ENCODE results near the gene RPLP1. TPM values are rescaled to one million over a fixed set of nuclear protein-coding genes. Genes with fewer than 3 reads are reported as not detected.
A peak's percentile ranks its signal among the peaks of the same experiment; 100 is the strongest.

Gene RPLP1
- polyA plus RNA-seq, 1 of the 3 experiments (the other 2 are of a cell fraction) = 1,792 TPM

DNA sequence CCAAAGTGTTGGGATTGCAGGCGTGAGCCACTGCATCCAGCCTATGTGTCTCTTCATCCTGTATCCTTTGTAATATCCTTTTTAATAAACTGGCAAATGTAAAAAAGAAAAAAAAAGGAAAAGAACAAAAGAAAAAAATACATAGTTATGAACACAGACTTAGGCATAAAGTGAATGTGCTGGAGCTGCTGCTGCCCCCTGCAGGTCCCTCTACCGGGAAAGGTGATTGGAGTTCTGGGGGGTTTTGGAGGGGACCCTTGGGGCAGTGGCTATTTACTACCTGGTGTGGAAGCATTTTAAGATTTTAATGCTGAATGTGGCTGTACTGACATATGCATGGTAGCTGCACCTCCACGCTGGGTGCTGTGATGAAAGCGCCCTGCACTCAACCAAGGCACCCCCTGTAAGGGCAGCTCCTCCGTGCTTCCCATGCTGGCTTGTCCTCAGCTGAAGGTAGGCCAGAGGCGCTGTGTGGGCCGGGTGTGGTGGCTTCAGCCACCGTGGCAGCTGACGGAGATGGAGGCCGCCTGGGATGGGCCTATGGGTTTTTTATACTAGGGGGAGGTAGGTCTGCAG, 49.9 kb downstream of the RPLP1 start:
- H3K4me3 ChIP-seq (ENCODE audit: low read depth in 2 of 2, low read length in 1 of 2) = no peak overlapping the region
- no peak overlapping the region for H3K27ac ChIP-seq (ENCODE audit: low read depth in 2 of 2, low read length in 1 of 2)
- H3K36me3 ChIP-seq (replicated peaks in 1 of 2; ENCODE audit: control insufficient read depth in 1 of 2, insufficient read depth in 2 of 2, low read length in 1 of 2) = no peaks in the 10 kb centered on the region
- no peaks in the 10 kb centered on the region for H4K20me1 ChIP-seq (ENCODE audit: insufficient read depth)
- WGBS (ENCODE audit: low lambda C conversion rate) = 83% methylated on average over 10 of the region's 10 CpGs
- POLR2A ChIA-PET = no interaction called here
- peaks cover 0 to 4% of the 10 kb centered on the region in 2 experiments; a peak in 1 of 4 replicates for H3K4me1 ChIP-seq (ENCODE audit: control insufficient read depth in 1 of 2, insufficient read depth in 2 of 2, low read depth in 1 of 2, low read length in 1 of 2)
- no peaks in the 10 kb centered on the region for H3K9me3 ChIP-seq
- no peaks in the 10 kb centered on the region for H3F3A ChIP-seq (replicated peaks; ENCODE audit: insufficient read depth)
- H3K9ac ChIP-seq = no peak overlapping the region
- no peaks in the 10 kb centered on the region for H3K9me2 ChIP-seq
- CTCF ChIA-PET = interaction anchor here (0.6 to 9.3 kb wide), 7 partner anchors 11 to 733 kb away, joined by 3 to 81 read pairs (median 3); no protein-coding TSS in a partner anchor
- H3K79me2 ChIP-seq (ENCODE audit: insufficient read depth) = no peaks in the 10 kb centered on the region
- H2AFZ ChIP-seq (ENCODE audit: low read depth) = no peak overlapping the region
- TF ChIP-seq CTCF (IDR thresholded peaks at IDR 0.05) = peak; percentile 33
- no peak for TF ChIP-seq NRF1 (IDR thresholded peaks at IDR 0.05; ENCODE audit: low read depth, low read length)
- no peak for DNase-seq
- H3K27me3 ChIP-seq (ENCODE audit: insufficient read depth) = no peaks in the 10 kb centered on the region
- H3K4me2 ChIP-seq = no peak overlapping the region

- DNase-seq = no peak
- 45% methylated on average over 3 of the region's 3 CpGs for WGBS (ENCODE audit: low lambda C conversion rate)
- no peak for TF ChIP-seq IRF3 (IDR thresholded peaks at IDR 0.05; ENCODE audit: low read depth, low read length)
- TF ChIP-seq ELF1 (IDR thresholded peaks at IDR 0.05) = no peak
- TF ChIP-seq SMC3 (IDR thresholded peaks at IDR 0.05; ENCODE audit: low read depth, low read length) = no peak
- no peak for TF ChIP-seq CHD2 (IDR thresholded peaks at IDR 0.05; ENCODE audit: low read length, partially characterized antibody)
- TF ChIP-seq RAD21 (IDR thresholded peaks at IDR 0.05; ENCODE audit: low read length) = no peak
- no peak for TF ChIP-seq MAX (IDR thresholded peaks at IDR 0.05; ENCODE audit: low read depth)
- no peak for TF ChIP-seq GATA2 (CRISPR knock-in tag; IDR thresholded peaks at IDR 0.05)
- TF ChIP-seq EZH2phosphoT487 (IDR thresholded peaks at IDR 0.05; ENCODE audit: borderline replicate concordance, low read depth) = no peak
- TF ChIP-seq TEAD4 (IDR thresholded peaks at IDR 0.05; ENCODE audit: borderline replicate concordance, insufficient read depth) = no peak
- TF ChIP-seq, protein P1, sequence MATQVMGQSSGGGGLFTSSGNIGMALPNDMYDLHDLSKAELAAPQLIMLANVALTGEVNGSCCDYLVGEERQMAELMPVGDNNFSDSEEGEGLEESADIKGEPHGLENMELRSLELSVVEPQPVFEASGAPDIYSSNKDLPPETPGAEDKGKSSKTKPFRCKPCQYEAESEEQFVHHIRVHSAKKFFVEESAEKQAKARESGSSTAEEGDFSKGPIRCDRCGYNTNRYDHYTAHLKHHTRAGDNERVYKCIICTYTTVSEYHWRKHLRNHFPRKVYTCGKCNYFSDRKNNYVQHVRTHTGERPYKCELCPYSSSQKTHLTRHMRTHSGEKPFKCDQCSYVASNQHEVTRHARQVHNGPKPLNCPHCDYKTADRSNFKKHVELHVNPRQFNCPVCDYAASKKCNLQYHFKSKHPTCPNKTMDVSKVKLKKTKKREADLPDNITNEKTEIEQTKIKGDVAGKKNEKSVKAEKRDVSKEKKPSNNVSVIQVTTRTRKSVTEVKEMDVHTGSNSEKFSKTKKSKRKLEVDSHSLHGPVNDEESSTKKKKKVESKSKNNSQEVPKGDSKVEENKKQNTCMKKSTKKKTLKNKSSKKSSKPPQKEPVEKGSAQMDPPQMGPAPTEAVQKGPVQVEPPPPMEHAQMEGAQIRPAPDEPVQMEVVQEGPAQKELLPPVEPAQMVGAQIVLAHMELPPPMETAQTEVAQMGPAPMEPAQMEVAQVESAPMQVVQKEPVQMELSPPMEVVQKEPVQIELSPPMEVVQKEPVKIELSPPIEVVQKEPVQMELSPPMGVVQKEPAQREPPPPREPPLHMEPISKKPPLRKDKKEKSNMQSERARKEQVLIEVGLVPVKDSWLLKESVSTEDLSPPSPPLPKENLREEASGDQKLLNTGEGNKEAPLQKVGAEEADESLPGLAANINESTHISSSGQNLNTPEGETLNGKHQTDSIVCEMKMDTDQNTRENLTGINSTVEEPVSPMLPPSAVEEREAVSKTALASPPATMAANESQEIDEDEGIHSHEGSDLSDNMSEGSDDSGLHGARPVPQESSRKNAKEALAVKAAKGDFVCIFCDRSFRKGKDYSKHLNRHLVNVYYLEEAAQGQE (IDR thresholded peaks at IDR 0.05; ENCODE audit: low read depth, low read length) = no peak
- TF ChIP-seq JUND (IDR thresholded peaks at IDR 0.05) = no peak
- TF ChIP-seq NRF1 (IDR thresholded peaks at IDR 0.05; ENCODE audit: low read depth, low read length) = no peak
- no peak for TF ChIP-seq NFIC (IDR thresholded peaks at IDR 0.05; ENCODE audit: borderline replicate concordance)
- TF ChIP-seq, protein P2, sequence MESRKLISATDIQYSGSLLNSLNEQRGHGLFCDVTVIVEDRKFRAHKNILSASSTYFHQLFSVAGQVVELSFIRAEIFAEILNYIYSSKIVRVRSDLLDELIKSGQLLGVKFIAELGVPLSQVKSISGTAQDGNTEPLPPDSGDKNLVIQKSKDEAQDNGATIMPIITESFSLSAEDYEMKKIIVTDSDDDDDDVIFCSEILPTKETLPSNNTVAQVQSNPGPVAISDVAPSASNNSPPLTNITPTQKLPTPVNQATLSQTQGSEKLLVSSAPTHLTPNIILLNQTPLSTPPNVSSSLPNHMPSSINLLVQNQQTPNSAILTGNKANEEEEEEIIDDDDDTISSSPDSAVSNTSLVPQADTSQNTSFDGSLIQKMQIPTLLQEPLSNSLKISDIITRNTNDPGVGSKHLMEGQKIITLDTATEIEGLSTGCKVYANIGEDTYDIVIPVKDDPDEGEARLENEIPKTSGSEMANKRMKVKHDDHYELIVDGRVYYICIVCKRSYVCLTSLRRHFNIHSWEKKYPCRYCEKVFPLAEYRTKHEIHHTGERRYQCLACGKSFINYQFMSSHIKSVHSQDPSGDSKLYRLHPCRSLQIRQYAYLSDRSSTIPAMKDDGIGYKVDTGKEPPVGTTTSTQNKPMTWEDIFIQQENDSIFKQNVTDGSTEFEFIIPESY (IDR thresholded peaks at IDR 0.05; ENCODE audit: borderline replicate concordance, low read depth) = no peak
Measured at GRCh38 chr15:69504352-69505040, 51.9 kb downstream of the RPLP1 start.

More at GRCh38 chr15:69504352-69505040, 51.9 kb downstream of the RPLP1 start:
- H3K4me3 ChIP-seq (ENCODE audit: low read depth in 2 of 2, low read length in 1 of 2) = no peak overlapping the region
- H3K9ac ChIP-seq = no peak overlapping the region
- CTCF ChIA-PET = interaction anchor here (1.3 to 9.3 kb wide), 3 partner anchors 18 to 27 kb away, joined by 3 to 81 read pairs (median 7); no protein-coding TSS in a partner anchor
- H3K27ac ChIP-seq (ENCODE audit: low read depth in 2 of 2, low read length in 1 of 2) = no peak overlapping the region
- peaks cover 0 to 4% of the 10 kb centered on the region in 2 experiments; a peak in 1 of 4 replicates for H3K4me1 ChIP-seq (ENCODE audit: control insufficient read depth in 1 of 2, insufficient read depth in 2 of 2, low read depth in 1 of 2, low read length in 1 of 2)
- H3F3A ChIP-seq (replicated peaks; ENCODE audit: insufficient read depth) = no peaks in the 10 kb centered on the region
- no peaks in the 10 kb centered on the region for H3K79me2 ChIP-seq (ENCODE audit: insufficient read depth)
- POLR2A ChIA-PET = no interaction called here
- H3K4me2 ChIP-seq = no peak overlapping the region
- no peaks in the 10 kb centered on the region for H3K9me2 ChIP-seq
- no peaks in the 10 kb centered on the region for H4K20me1 ChIP-seq (ENCODE audit: insufficient read depth)
- H3K36me3 ChIP-seq (replicated peaks in 1 of 2; ENCODE audit: control insufficient read depth in 1 of 2, insufficient read depth in 2 of 2, low read length in 1 of 2) = no peaks in the 10 kb centered on the region
- H3K9me3 ChIP-seq = no peaks in the 10 kb centered on the region
- H3K27me3 ChIP-seq (ENCODE audit: insufficient read depth) = no peaks in the 10 kb centered on the region
- H2AFZ ChIP-seq (ENCODE audit: low read depth) = no peak overlapping the region
